TTC549 (cell line): ENCODE results near the gene MYBPHL.

ENCODE experiments used
- FAIRE-seq: peaks from 2 replicates; lab custom pipeline; 2012; peaks lifted over from hg19 to GRCh38; lab: Jason Lieb, UNC

The MYBPHL gene

DNA sequence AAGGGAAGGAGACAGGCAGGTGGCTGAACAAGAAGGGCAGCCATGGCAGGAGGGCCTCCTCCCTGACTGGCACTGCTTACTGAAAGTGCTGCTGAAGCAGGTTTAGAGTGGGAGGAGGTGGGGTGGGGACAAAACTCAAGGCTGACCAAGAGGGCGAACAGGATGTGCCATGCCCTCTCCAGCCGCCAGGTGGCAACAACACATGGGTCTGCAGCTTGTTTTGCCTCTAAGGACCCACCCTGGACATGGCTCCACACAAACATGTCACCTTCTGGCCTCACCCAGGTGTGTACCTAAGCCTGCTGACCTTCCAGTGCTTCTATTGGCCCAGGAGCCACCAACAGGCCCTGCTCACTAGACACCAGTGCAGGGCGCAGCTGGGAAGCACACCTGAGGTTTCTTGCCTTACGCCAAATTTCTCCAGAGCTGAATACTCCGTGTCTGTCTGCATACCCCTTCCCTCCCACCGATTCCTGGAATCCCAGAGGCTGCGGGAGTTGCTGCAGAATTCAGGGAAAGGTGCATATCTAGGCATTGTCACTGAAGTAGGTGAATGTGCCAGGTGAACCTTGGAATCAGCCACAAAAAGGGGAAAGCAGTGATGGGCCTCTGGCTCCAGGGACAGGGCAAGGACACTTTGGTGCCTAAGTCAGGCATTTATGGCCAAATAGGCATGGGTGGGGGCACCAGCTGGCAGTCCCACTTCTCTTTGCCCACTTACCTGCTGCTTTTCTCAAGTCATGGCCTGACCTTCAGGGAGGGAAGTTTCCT is 29.2 kb downstream of the MYBPHL start:
- FAIRE-seq: no peak

DNA sequence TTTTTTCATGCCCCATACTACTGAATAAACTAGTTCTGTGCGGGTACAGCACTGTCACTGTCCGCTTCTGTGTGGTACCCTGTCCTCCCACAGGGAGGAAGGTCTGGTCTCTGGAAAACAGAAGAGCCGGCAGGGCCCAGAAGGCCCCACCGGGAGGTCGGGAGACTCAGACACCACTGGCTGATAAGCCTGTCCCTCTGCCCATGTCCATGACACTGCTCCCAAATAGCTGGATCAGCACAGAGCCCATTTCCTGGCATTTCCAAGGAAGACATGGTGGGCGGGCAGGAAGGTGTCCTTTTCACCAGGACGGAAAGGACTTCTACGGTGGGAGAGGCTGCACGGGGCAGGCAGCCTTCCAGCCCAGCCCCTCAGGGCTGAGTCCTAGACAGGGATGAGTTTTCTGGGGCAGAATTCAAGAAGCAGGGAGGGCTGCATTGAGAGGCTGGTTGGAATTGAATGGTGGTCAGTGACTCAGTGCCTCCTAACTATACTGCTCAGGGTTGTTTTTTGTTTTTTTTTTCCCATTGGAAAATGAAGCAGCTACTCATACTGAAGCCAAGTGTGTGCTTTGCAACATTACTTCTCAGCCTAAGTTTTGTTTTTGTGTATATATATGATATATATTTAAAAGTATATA is 31.0 kb downstream of the MYBPHL start:
- FAIRE-seq: no peak

DNA sequence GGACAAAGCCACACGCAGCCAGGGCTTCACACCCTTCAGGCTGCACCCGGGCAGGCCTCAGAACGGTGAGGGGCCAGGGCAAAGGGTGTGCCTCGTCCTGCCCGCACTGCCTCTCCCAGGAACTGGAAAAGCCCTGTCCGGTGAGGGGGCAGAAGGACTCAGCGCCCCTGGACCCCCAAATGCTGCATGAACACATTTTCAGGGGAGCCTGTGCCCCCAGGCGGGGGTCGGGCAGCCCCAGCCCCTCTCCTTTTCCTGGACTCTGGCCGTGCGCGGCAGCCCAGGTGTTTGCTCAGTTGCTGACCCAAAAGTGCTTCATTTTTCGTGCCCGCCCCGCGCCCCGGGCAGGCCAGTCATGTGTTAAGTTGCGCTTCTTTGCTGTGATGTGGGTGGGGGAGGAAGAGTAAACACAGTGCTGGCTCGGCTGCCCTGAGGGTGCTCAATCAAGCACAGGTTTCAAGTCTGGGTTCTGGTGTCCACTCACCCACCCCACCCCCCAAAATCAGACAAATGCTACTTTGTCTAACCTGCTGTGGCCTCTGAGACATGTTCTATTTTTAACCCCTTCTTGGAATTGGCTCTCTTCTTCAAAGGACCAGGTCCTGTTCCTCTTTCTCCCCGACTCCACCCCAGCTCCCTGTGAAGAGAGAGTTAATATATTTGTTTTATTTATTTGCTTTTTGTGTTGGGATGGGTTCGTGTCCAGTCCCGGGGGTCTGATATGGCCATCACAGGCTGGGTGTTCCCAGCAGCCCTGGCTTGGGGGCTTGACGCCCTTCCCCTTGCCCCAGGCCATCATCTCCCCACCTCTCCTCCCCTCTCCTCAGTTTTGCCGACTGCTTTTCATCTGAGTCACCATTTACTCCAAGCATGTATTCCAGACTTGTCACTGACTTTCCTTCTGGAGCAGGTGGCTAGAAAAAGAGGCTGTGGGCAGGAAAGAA is 32.0 kb downstream of the MYBPHL start:
- FAIRE-seq: no peak

DNA sequence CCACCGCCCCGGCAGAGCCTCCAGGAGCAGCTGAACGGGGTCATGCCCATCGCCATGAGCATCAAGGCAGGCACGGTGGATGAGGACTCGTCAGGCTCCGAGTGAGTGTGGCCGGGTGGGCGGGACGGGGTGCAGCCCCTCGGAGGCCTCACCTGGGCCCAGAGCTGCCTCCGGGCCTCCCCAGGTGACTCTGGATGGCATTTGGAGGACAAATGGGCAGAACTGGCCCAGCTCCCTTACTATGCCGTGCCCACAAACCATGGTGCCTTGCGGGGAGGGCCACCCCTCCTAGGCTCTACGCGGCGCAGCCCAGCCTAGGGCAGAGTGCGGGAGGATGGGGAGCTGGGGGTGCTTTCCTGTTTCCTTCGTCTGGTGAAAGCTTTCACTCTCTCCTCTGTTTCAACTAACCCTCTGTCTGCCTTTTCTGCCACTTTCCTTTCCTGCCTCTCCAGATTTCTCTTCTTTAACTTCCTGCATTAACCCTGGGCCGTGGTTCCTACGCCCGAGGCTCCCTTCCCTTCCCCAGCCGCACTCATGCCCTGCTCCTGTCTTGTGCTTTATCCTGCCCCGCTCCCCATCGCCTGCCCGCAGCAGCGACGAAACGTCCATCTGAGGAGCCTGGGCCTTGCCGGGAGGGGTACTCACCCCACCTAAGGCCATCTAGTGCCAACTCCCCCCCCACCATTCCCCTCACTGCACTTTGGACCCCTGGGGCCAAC is 33.1 kb downstream of the MYBPHL start:
- no peak for FAIRE-seq

DNA sequence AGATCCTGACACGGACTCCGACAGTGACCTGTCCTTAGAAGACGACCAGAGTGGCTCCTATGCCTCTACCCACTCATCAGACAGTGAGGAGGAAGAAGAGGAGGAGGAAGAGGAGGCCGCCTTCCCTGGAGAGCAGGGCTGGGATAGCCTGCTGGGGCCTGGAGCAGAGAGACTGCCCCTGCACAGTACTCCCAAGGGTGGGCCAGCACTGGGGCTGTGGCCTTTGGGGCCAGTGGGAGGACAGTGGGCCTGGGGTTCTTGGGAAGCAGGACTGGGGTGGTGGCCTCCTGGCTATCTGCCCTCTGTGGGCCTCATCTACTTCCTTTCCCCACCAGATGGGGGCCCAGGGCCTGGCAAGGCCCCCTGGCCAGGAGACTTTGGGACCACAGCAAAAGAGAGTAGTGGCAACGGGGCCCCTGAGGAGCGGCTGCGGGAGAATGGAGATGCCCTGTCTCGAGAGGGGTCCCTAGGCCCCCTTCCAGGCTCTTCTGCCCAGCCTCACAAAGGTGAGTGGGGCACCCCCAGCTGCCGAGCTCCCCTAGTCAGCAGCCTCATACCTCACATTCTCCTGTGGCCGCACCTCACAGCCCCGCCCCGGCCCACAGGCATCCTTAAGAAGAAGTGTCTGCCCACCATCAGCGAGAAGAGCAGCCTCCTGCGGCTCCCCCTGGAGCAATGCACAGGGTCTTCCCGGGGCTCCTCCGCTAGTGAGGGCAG is 33.8 kb downstream of the MYBPHL start:
- FAIRE-seq: no peak

DNA sequence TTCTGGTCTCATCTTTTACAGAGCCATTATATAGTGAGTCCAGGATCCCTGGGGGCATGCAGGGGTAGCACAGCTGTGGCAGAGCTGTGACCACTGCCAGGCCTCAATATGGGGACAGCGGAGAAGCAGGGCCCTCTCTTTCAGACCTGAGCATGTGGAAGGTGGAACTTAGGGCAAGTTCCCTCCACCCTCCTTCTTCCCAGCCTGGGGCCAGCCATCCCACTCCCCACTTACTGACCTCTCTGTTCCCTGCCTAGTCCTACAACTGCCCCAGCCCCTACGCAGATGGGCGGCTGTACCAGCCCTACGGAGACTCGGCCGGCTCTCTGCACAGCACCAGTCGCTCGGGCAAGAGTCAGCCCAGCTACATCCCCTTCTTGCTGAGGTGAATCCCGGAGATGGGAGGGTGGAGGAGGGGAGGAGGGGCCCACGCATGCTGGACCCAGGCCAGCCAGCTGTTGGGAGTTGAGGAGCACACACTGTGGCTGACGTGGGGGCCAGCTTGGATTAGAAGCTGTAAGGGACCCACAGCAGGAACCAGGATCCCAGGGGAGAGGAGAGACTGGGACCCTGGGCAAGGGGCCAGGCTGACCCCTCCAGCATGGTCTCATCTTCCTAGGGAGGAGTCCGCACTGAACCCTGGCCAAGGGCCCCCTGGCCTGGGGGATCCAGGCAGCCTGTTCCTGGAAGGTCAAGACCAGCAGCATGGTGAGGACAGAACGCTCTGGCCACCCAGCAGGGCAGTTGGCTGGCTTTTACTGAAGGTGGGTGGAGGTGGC is 34.6 kb downstream of the MYBPHL start:
- no peak for FAIRE-seq

DNA sequence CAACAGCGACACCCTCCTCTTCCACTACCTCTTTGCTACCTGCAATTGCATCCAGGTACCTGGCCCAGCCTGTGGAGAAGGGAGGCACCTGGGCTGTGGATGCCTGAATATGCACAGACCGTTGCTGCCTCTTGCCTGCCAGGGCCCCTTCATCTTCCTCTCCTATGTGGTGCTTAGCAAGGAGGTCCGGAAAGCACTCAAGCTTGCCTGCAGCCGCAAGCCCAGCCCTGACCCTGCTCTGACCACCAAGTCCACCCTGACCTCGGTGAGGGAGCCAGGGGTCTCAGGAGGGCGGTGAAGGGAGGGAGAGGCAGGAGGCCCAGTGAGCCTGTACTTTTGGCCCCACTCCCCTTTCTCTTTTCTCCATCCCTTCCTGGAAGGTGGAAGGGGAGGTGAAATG is 35.4 kb downstream of the MYBPHL start:
- no peak for FAIRE-seq

DNA sequence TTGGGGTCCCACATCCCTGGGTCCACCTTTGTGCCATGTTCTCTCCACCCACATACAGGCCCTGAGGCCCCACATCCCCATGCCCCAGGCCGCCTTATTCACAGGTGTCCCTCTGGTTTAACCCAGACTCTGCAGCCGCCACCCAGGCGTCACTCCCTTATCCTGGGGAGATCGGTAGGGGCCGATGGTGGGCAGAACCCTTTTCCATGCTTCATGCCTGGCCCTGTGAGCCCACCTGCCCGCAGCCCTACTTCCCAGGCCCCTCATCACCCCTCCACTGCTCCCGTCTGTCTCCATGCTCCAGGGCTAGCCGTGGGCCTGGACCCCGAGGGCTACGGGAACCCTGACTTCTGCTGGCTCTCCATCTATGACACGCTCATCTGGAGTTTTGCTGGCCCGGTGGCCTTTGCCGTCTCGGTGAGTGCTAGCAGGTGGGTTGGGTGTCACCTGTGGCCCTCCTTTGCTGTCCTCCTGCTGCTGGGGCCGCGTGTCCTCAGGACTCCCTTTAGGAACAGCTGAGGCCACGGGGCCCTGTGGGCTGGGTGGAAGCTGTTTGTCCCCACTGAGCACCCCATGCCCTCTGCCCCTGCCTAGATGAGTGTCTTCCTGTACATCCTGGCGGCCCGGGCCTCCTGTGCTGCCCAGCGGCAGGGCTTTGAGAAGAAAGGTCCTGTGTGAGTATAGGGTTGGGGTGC is 36.0 kb downstream of the MYBPHL start:
- no peak for FAIRE-seq

DNA sequence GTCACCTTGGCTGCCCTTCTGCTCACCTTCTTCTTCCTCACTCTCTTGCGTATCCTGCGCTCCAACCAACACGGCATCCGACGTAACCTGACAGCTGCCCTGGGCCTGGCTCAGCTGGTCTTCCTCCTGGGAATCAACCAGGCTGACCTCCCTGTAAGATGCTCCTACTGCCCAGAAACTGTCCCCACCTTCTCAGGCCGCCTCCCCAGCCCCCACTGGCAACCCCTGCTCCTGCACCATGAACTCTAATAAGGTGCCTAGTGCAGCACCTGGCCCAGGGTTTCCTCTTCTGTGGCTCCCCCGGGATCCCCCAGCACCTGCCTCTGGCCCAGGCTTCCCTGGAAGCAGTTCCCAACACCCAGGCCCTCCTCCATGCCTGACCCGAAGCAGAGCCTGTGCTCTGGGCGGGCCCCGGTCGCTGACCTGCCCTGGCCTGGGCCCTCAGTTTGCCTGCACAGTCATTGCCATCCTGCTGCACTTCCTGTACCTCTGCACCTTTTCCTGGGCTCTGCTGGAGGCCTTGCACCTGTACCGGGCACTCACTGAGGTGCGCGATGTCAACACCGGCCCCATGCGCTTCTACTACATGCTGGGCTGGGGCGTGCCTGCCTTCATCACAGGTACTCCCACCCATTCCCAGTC is 36.7 kb downstream of the MYBPHL start:
- FAIRE-seq: no peak

DNA sequence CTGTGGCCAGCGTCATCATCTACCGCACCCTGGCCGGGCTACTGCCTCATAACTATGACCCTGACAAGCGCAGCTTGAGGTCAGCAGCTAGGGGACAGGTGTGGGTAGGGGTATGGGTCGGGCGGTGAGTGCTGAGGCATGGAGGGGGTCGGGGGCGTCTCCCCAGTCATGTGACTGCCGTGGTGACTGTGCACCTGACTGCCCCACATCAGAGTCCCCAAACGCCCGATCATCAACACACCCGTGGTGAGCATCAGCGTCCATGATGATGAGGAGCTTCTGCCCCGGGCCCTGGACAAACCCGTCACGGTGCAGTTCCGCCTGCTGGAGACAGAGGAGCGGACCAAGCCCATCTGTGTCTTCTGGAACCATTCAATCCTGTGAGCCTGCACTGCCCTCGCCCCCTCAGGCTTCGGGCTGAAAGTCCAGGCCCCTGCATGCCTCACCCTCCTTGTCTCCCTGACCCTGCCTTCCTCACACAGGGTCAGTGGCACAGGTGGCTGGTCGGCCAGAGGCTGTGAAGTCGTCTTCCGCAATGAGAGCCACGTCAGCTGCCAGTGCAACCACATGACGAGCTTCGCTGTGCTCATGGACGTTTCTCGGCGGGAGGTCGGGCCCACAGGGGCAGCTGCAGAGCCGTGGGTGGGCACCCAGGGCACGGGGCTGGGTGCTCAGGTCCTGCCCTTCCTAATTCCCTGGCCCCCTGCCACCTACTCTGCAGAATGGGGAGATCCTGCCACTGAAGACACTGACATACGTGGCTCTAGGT is 37.4 kb downstream of the MYBPHL start:
- FAIRE-seq: no peak

DNA sequence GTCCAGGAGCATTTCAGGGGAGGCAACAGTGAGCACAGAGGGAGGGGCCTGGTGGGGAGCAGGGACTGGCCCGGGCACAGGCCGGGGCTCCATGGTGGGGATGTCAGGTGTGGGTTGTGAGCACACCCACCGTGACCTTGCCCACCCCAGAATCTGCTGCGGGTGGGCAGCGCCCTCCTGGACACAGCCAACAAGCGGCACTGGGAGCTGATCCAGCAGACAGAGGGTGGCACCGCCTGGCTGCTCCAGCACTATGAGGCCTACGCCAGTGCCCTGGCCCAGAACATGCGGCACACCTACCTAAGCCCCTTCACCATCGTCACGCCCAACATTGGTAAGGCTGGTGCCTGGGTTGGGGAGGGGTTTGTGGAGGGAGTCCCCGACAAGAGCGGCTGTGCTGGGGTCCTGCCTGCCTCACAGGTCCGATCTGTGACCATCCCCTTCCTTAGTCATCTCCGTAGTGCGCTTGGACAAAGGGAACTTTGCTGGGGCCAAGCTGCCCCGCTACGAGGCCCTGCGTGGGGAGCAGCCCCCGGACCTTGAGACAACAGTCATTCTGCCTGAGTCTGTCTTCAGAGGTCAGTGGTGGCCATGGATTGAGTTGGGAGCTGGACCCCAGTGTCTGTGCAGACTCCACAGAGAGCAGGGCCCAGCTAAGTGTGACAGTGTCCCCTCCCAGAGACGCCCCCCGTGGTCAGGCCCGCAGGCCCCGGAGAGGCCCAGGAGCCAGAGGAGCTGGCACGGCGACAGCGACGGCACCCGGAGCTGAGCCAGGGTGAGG is 38.2 kb downstream of the MYBPHL start:
- FAIRE-seq: no peak

DNA sequence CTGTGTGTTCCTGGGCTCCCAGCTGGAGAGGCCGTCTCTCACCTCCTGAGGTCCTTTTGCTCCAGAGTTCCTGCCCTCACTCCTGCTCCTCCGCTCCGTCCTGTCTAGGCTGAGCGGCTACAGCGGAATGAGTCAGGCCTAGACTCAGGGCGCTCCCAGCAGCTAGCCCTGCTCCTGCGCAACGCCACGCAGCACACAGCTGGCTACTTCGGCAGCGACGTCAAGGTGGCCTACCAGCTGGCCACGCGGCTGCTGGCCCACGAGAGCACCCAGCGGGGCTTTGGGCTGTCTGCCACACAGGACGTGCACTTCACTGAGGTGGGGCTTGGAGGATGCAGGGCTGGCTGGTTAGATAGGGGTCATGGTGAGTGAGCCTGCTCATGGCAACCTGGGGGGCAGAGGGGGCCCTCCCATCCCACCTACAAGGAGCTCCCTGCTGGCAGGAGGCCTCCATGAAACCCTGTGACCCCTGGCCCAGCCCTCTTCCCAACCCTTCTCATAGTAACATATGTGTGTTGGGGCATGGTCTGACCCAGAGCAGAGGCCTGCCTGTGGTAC is 39.0 kb downstream of the MYBPHL start:
- FAIRE-seq: no peak

DNA sequence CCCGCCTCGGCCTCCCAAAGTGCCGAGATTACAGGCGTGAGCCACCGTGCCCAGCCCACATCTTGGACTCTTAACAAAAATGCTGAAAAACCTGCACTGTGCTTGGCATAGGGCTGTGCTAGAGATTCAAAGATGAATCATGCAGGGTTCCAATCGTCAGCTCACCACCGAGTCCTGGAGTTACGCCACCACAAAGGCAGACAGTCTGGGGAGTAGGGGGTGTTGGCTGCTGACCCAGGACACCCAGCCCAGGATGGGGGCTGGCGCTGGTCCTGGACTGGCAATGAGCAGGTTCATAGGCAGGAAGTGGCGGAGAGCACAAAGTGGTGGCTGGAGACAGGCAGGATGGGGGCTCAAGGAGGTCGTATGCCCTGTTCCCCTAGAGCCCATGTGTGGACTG is 39.8 kb downstream of the MYBPHL start:
- no peak for FAIRE-seq

DNA sequence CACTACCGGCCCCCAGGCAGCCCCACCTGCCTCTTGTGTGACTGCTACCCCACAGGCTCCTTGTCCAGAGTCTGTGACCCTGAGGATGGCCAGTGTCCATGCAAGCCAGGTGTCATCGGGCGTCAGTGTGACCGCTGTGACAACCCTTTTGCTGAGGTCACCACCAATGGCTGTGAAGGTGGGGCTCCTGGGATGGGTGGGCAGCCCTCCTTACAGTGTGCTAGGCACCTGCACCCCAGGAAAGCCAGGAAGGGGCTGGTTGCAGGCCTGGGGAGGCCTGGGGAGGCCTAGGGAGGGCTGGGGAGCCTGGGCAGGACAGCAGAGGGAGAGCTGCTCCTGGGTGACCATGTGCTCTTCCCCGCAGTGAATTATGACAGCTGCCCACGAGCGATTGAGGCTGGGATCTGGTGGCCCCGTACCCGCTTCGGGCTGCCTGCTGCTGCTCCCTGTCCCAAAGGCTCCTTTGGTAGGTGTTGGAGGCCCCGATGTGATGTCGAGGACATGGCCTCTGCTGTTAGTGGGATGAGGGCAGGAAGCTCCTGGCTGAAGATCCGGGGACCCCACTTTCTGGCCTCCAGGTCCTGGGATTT is 41.0 kb downstream of the MYBPHL start:
- no peak for FAIRE-seq

DNA sequence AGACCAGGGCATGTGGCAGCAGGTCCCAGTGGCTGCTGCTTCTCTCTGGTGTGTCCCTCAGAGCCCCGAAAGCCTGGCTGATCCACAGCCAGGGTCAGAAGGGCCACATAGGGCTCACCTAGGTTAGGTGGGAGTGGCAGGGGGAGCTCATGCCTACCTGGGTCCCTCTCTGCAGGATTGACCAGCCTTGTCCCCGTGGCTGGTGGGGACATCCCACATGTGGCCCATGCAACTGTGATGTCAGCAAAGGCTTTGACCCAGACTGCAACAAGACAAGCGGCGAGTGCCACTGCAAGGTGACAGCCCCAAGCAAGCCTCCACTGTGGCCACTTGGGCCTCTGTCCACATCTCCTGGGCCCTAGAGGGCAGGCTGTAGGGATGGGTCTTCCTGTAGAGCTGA is 41.8 kb downstream of the MYBPHL start:
- FAIRE-seq: no peak

DNA sequence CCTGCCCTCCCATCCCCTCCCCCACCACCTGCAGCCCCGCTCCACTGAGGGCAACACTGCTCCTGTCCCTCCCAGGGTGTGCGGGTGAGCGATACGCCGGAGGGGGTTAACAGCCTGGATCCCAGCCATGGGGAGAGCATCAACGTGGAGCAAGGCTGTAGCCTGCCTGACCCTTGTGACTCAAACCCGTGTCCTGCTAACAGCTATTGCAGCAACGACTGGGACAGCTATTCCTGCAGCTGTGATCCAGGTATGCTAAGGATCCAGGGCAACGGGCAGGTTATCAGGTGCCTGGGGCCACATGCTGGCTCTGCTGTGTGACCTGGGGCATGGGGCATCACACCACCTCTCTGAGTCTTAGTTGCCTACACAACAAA is 42.4 kb downstream of the MYBPHL start:
- no peak for FAIRE-seq

DNA sequence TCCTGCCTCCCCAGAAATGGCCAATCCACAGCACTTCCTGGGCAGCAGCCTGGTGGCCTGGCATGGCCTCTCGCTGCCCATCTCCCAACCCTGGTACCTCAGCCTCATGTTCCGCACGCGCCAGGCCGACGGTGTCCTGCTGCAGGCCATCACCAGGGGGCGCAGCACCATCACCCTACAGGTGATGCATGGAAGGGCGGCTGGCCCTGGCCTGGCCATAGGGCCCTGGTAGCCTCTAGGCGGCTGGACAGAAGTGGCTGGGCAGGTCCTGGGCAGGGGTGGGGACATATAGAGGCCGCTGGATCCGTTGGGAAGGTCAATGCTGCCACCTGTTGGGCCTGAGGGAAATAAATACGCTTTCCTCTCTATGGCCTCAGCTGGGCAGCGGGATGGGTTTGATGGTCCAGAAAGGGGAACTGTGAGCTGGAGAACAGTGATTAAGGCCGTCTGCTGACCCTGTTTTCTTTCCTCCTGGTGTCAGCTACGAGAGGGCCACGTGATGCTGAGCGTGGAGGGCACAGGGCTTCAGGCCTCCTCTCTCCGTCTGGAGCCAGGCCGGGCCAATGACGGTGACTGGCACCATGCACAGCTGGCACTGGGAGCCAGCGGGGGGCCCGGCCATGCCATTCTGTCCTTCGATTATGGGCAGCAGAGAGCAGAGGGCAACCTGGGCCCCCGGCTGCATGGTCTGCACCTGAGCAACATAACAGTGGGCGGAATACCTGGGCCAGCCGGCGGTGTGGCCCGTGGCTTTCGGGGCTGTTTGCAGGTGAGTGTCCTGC is 43.0 kb downstream of the MYBPHL start:
- peak; percentile 46 for FAIRE-seq
